ENCODE data around the gene CACTIN.

The CACTIN gene

DNA sequence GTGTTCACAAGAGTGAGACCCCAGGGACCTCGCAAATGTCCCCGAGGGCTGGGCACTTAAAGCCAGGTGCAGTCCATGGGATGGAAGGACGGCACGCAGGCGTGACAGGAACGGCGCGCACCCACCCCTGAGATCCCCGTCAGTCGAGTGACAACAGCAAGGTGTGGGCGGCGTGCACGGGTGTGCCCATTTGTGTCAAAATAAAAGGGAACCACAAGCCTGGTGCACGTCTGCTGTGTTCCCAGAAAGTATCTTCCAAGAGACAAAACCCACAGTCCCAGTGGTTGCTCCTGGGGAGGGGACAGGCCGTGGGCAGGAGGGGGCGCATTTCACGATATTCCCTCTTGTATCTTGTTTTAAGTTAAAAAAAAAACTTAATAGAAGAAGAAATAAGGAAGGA, 15.7 kb upstream of the CACTIN start:
- no peak for DNase-seq (ENCODE audit: extremely low read depth, low read depth)
- TF ChIP-seq, protein P1, sequence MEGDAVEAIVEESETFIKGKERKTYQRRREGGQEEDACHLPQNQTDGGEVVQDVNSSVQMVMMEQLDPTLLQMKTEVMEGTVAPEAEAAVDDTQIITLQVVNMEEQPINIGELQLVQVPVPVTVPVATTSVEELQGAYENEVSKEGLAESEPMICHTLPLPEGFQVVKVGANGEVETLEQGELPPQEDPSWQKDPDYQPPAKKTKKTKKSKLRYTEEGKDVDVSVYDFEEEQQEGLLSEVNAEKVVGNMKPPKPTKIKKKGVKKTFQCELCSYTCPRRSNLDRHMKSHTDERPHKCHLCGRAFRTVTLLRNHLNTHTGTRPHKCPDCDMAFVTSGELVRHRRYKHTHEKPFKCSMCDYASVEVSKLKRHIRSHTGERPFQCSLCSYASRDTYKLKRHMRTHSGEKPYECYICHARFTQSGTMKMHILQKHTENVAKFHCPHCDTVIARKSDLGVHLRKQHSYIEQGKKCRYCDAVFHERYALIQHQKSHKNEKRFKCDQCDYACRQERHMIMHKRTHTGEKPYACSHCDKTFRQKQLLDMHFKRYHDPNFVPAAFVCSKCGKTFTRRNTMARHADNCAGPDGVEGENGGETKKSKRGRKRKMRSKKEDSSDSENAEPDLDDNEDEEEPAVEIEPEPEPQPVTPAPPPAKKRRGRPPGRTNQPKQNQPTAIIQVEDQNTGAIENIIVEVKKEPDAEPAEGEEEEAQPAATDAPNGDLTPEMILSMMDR (IDR thresholded peaks at IDR 0.05; ENCODE audit: low read depth, low read length), result no peak

DNA sequence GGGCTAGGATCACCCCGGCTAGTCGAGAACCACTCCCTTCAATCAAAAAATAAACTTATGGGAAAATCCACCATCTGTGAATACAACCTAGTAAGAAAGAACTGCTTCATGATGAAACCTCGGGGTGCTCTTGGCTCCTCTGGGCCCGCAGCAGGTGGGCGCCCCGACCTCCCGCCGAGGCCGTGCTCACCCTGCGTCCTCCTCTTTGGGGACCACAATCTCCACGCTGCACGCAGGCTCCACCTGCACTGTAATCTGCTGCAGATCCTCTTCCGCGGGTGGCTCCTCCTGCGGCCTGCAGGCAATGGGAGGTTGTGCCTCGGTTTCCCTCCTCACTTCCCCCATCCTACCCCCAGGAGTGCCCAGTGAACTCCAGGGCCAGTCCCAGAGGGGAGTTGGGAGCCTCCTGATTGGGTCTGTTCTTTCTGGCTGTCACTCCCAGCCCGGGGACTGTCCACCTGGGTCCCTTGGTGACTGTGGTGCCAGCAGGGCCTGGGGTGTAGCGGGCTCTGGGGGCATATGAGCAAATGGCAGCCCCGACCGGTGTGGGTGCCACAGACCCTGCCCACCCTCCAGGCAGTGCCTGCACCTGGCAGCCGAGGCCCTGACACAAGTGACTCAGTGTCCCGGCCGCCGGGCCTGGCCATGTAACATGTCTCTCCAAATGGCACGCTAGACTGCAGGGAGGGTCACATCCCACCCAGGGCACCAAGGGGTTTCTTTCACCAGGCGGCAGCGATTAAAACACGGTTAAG, 15.1 kb upstream of the CACTIN start:
- TF ChIP-seq, protein P1 (IDR thresholded peaks at IDR 0.05; ENCODE audit: low read depth, low read length), result no peak
- no peak for DNase-seq (ENCODE audit: extremely low read depth, low read depth)

DNA sequence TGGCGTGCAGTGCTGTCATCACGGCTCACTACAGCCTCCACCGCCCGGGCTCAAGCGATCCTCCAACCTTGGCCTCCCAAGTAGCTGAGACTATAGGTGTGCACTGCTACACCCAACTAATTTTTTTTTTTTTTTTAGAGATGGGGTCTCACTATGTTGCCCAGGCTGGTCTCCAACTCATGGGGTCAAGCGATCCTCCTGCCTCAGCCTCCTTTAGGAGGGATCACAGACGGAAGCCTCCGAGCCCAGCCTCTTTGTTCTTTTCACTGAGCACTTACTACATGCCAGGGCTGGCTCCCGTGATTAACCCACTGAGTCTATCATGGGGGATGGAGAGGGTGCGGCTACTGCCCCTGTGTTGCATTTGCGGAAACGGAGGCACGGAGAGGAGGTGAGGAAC, 12.9 kb upstream of the CACTIN start:
- DNase-seq (ENCODE audit: extremely low read depth, low read depth), result no peak
- TF ChIP-seq, protein P1 (IDR thresholded peaks at IDR 0.05; ENCODE audit: low read depth, low read length), result no peak

DNA sequence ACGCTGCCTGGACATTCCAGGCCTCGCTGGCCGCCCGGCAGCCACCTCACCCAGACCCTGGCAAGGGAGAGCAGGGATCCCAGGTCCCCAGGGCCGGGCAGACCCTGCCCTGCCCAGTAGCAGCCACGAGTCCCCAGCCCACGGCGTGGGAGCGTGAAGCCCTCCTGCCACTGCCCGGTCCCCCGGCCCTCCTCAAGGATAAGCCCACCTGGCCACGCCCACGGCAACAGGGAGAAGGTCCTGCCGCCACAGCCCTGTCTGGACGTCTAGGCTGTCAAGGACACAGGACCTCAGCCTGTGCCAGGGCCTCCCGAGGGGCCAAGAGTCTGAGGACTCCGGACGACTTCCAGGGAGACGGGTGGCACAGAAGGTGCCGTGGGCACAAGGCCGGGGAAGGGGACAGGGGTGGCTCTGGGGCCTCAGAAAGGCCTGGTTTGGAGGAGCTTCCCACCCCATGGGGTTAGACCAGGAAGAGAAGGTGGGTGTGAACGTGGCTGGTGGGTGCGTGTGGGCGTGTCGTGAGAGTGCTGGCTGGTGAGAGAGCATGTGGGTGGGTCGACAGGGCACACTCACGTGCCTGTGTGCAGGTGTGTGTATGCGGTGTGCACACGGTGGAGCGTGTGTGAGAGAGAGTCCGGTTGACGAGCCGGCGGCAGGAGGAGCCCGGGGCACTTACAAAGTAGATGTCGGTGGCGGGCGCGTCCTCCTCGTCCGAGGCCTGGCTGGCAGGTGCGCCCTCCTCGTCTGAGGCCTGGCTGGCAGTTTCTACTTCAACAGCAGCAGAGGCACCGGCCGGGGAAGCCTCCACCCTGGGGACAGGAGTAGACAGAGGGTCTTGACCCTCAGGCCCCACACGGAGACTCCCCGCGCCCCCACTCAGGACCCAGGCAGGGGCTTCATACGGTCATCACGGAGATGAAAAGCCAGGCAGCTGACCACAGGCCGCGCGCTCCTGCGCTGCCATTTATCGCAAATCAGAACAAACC, 11.9 kb upstream of the CACTIN start:
- DNase-seq (ENCODE audit: extremely low read depth, low read depth), result no peak
- TF ChIP-seq, protein P1 (IDR thresholded peaks at IDR 0.05; ENCODE audit: low read depth, low read length), result no peak

DNA sequence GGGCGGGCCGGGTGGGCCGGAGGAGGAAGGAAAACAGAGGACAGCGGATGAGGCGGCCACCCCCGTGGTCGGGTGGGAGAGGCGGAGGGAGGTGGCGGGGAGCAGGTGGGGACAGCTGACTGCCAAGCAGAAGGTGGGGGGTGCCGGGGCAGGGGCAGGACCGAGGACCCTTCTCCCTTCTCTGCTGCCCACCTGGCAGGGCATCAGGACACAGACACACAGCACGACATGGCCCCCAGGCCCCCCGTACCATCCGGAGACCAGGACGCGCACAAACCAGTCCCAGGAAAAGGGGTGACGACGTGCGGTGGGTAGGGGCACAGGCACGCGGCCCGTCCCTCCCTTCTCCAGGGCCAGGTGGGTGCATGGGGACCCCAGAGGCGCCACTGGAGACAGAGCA, 11.0 kb upstream of the CACTIN start:
- TF ChIP-seq, protein P1 (IDR thresholded peaks at IDR 0.05; ENCODE audit: low read depth, low read length), result no peak
- no peak for DNase-seq (ENCODE audit: extremely low read depth, low read depth)

DNA sequence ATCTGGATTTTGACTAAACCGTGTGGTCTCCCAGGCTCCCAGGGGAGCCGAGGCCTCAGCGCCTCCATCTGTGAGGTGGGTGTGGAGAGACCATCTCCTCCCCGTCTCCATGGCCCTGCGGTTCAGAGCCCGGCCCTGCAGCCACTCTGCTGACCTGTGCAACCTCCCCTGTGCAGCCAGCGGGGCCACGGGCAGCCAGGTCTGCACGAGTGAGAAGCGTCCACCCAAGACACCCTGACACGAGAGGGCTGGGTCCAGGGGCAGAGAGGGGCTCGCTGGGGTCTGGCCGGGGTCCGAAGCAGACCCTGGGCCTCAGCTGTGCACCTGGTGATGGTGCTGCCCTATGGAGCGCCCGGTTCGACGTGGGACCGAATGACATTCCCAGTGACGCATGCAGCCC, 10.4 kb upstream of the CACTIN start:
- DNase-seq (ENCODE audit: extremely low read depth, low read depth), result no peak
- TF ChIP-seq, protein P1 (IDR thresholded peaks at IDR 0.05; ENCODE audit: low read depth, low read length), result no peak

DNA sequence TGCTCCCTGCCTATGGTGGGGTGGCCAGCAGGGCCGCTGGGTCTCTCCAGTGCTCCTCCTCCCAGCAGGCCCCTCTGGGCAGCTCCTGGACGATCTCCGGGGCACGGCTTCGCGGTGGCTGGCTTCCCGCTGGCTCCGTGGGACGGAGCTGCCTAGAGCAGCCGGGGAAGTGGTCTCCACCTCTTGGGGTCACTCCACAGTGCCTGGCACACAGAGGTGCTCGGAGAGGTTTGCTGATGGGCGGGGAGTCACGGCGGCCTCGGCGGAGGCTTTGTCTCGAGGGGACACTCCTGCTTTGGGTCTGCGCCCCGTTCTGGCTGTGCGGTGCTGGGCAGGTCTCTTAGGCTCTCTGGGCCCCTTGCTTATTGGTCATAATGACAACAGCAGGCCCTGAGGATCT, 9.9 kb upstream of the CACTIN start:
- DNase-seq (ENCODE audit: extremely low read depth, low read depth), result no peak
- TF ChIP-seq, protein P1 (IDR thresholded peaks at IDR 0.05; ENCODE audit: low read depth, low read length), result no peak
